Middle frontal gyrus (tissue), 1 donor: ENCODE measurements around the gene TIMP2.
"Not testable (repeated sequence)": the region's sequence is repeated elsewhere in the genome, so short reads cannot be mapped to it uniquely, and the experiment has no call there.

Experiments used
- DNase-seq: peaks from one replicate; pipeline ENCODE4 v3.0.0-alpha.2; 2015; ENCODE audit warnings: low spot score; ENCODE audit errors: extremely low spot score

Gene TIMP2

GRCh38 chr17:78933025-78933958, 8.1 kb upstream of the TIMP2 start:
- no peak for DNase-seq

- DNase-seq: no peak
These were observed 5.0 kb upstream of the TIMP2 start for GRCh38 chr17:78929908-78930775.

- no peak for DNase-seq
These were observed 722 bp upstream of the TIMP2 start for GRCh38 chr17:78925662-78926555.

GRCh38 chr17:78924481-78925151, 571 bp downstream of the TIMP2 start:
- DNase-seq: no peak

GRCh38 chr17:78923660-78924453, 1.3 kb downstream of the TIMP2 start:
- no peak for DNase-seq

GRCh38 chr17:78922816-78923498, 2.2 kb downstream of the TIMP2 start:
- DNase-seq: no peak

GRCh38 chr17:78921437-78921971, 3.7 kb downstream of the TIMP2 start:
- peak; percentile 62 for DNase-seq

- no peak for DNase-seq
These were observed 4.7 kb downstream of the TIMP2 start for GRCh38 chr17:78920528-78920927.

GRCh38 chr17:78919861-78920450, 5.2 kb downstream of the TIMP2 start:
- DNase-seq: no peak

GRCh38 chr17:78918979-78919378, 6.2 kb downstream of the TIMP2 start:
- no peak for DNase-seq

- DNase-seq: no peak
These were observed 7.5 kb downstream of the TIMP2 start for GRCh38 chr17:78917451-78918275.

- DNase-seq: no peak
These were observed 9.1 kb downstream of the TIMP2 start for GRCh38 chr17:78915872-78916632.

GRCh38 chr17:78913115-78913514, 12.1 kb downstream of the TIMP2 start:
- DNase-seq: no peak

- no peak for DNase-seq
These were observed 13.1 kb downstream of the TIMP2 start for GRCh38 chr17:78912082-78912481.

GRCh38 chr17:78911543-78911942, 13.6 kb downstream of the TIMP2 start:
- DNase-seq: not testable (repeated sequence)

GRCh38 chr17:78910497-78911284, 14.5 kb downstream of the TIMP2 start:
- no peak for DNase-seq
